Measurements from ENCODE around the gene EFR3B. TPM values are rescaled to one million over a fixed set of nuclear protein-coding genes. Genes with fewer than 3 reads are reported as not detected.

Gene EFR3B
- total and polyA plus RNA-seq, 2 of the 13 experiments (the other 11 are each of a cell fraction or from before 2014, with no cell fraction given): 0.42 TPM

GRCh38 chr2:25042321-25043240 lies 705 bp downstream of the EFR3B start (continued):
- TF ChIP-seq ZNF777 (CRISPR knock-in tag; IDR thresholded peaks at IDR 0.05) (peak; percentile 89), ZNF788 (CRISPR knock-in tag; IDR thresholded peaks at IDR 0.05; ENCODE audit: borderline replicate concordance) (no peak), ADNP (CRISPR knock-in tag; IDR thresholded peaks at IDR 0.05) (no peak), ZNF577 (CRISPR knock-in tag; IDR thresholded peaks at IDR 0.05; ENCODE audit: borderline replicate concordance, low read depth) (no peak), FOXP4 (CRISPR knock-in tag; IDR thresholded peaks at IDR 0.05) (no peak; the same call in 1 of the 2 replicates), ZFP62 (CRISPR knock-in tag; IDR thresholded peaks at IDR 0.05) (no peak), ZNF263 (CRISPR knock-in tag; IDR thresholded peaks at IDR 0.05) (no peak), ZNF124 (CRISPR knock-in tag; IDR thresholded peaks at IDR 0.05) (no peak), MED8 (CRISPR knock-in tag; IDR thresholded peaks at IDR 0.05; ENCODE audit: insufficient replicate concordance) (no peak), NR2C2 (CRISPR knock-in tag; IDR thresholded peaks at IDR 0.05; ENCODE audit: borderline replicate concordance) (no peak), ZSCAN31 (CRISPR knock-in tag; IDR thresholded peaks at IDR 0.05; ENCODE audit: low read depth) (no peak), SIN3B (IDR thresholded peaks at IDR 0.05; ENCODE audit: low read length) (no peak), ZNF30 (CRISPR knock-in tag; IDR thresholded peaks at IDR 0.05) (no peak), MTF2 (CRISPR knock-in tag; IDR thresholded peaks at IDR 0.05; ENCODE audit: borderline replicate concordance) (no peak), NFE2L2 (IDR thresholded peaks at IDR 0.05; ENCODE audit: low read length) (no peak), ZNF615 (CRISPR knock-in tag; IDR thresholded peaks at IDR 0.05; ENCODE audit: borderline replicate concordance) (no peak), SIX4 (CRISPR knock-in tag; IDR thresholded peaks at IDR 0.05) (no peak), ZNF354B (CRISPR knock-in tag; IDR thresholded peaks at IDR 0.05) (0 out of 2 replicates have a peak, but pooled peaks have one; percentile 27), ZNF839 (CRISPR knock-in tag; IDR thresholded peaks at IDR 0.05; ENCODE audit: borderline replicate concordance) (0 out of 2 replicates have a peak, but pooled peaks have one; percentile 43), PRDM10 (CRISPR knock-in tag; IDR thresholded peaks at IDR 0.05; ENCODE audit: low read depth) (no peak), NKX3-1 (CRISPR knock-in tag; IDR thresholded peaks at IDR 0.05) (no peak), HINFP (CRISPR knock-in tag; IDR thresholded peaks at IDR 0.05; ENCODE audit: low read depth) (no peak)
